GM12875 (cell line): ENCODE data around the gene ULBP1.
"Not testable (repeated sequence)": the region's sequence is repeated elsewhere in the genome, so short reads cannot be mapped to it uniquely, and the experiment has no call there.

Experiments
- H3K4me3 ChIP-seq: one replicate; pipeline ENCODE4 v1.5.1; 2011; ENCODE audit warnings: low read depth, low read length, control low read depth
- TF ChIP-seq, protein P1 (sequence below): IDR thresholded peaks from 2 replicates; pipeline ENCODE4 v1.5.1; 2011; ENCODE audit warnings: low read depth, mild to moderate bottlenecking, control low read depth, inconsistent platforms, low read length, moderate library complexity, borderline replicate concordance; ENCODE audit not compliant: insufficient read depth

ULBP1 gene

DNA sequence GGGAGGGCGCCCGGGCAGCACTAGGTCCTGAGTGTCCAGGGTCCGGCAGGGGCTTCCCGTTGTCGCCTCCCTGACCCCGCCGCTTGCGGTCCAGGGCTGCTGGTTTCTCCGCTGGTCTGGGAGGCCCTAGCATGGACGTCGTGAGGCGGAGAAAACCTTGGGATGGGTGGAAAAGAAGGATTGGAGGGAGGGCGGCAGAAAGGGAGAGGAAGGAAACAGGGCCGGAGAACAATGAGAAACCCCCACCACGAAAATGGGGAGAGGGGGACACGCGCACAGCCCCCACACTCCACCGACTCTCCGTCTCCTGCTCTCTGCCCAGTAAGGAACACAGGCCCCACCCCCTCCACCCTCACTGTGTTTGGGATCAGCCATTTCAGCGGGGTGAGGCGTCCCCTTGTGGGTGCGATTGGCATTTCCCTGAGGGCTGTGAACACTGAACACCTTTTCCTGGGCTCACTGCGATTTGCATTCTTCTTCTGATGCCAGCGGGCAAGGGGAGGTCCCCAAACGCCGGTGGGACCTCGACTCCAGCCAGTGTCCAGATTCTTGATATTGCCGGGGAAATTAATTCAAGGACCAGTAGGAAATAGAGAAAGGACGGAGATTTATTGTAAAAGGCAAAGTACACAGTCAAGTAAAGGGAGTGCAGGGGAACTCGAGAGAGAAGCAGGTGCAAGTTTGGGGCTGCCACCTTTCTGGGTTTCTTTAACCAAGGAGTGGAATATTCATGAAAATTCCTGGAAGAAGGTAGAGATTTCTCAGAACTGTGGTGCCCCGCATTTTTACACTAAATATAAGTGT is 37.6 kb upstream of the ULBP1 start:
- TF ChIP-seq, protein P1, sequence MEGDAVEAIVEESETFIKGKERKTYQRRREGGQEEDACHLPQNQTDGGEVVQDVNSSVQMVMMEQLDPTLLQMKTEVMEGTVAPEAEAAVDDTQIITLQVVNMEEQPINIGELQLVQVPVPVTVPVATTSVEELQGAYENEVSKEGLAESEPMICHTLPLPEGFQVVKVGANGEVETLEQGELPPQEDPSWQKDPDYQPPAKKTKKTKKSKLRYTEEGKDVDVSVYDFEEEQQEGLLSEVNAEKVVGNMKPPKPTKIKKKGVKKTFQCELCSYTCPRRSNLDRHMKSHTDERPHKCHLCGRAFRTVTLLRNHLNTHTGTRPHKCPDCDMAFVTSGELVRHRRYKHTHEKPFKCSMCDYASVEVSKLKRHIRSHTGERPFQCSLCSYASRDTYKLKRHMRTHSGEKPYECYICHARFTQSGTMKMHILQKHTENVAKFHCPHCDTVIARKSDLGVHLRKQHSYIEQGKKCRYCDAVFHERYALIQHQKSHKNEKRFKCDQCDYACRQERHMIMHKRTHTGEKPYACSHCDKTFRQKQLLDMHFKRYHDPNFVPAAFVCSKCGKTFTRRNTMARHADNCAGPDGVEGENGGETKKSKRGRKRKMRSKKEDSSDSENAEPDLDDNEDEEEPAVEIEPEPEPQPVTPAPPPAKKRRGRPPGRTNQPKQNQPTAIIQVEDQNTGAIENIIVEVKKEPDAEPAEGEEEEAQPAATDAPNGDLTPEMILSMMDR, result peak; percentile 80
- H3K4me3 ChIP-seq, result no peak overlapping the region

DNA sequence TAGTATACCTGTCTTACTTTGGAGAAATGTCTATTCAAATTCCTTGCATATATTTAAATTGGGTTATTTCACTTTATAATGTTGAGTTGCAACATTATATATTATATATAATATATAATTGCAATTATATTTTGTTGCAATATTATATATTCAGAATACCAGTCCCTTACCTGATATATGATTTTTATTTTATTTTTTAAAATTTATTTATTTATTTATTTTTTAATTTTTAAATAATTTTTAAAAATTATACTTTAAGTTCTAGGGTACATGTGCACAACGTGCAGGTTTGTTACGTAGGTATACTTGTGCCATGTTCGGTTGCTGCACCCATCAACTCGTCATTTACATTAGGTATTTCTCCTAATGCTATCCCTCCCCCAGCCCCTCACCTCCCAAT is 36.7 kb upstream of the ULBP1 start:
- not testable (repeated sequence) for H3K4me3 ChIP-seq

GRCh38 chr6:149929422-149929821 is 34.3 kb upstream of the ULBP1 start:
- TF ChIP-seq, protein P1, result peak; percentile 51; the same call in 1 of the 2 replicates
- no peak overlapping the region for H3K4me3 ChIP-seq

DNA sequence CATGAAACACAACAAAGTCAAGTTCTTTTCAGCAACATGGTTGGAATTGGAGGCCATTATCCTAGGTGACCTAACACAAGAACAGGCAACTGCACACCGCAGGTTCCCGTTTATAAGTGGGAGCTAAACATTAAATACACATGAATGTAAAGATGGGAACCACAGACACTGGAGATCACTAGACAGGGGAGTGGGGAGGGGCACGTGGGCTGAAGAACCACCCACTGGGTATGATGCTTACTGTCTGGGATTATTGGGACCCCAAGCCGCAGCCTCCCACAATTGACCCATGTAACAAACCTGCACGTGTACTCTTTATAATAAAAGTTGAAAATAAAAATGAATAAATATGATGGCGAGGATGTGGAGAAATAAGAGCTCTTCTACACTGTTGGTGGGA is 32.2 kb upstream of the ULBP1 start:
- no peak overlapping the region for H3K4me3 ChIP-seq
- TF ChIP-seq, protein P1, result no peak

GRCh38 chr6:149933036-149933435 is 30.7 kb upstream of the ULBP1 start:
- TF ChIP-seq, protein P1, result no peak
- H3K4me3 ChIP-seq, result no peak overlapping the region

GRCh38 chr6:149933461-149933860 is 30.3 kb upstream of the ULBP1 start:
- TF ChIP-seq, protein P1, result no peak
- no peak overlapping the region for H3K4me3 ChIP-seq

- TF ChIP-seq, protein P1, result peak; percentile 44; the same call in 1 of the 2 replicates
- H3K4me3 ChIP-seq, result no peak overlapping the region
These were observed 29.2 kb upstream of the ULBP1 start for GRCh38 chr6:149934249-149935156.
